Lower leg skin (tissue), 3 donors: ENCODE measurements around the gene ATMIN.

ENCODE experiments used
- POLR2A ChIP-seq, 2 donors: fragments of 450-650 bp; IDR thresholded peaks; one replicate each; pipeline ENCODE4 v1.6.1; 2016 to 2017; ENCODE audit warnings: antibody characterized with exemption in 2 of 2, mild to moderate bottlenecking in 1 of 2, moderate library complexity in 1 of 2
- TF ChIP-seq, protein P1 (sequence below), 3 donors: fragments of 450-650 bp; IDR thresholded peaks; one replicate each; pipeline ENCODE4 v1.5.1; 2016; ENCODE audit warnings: antibody characterized with exemption in 3 of 3, mild to moderate bottlenecking in 3 of 3, moderate library complexity in 2 of 3

DNA sequence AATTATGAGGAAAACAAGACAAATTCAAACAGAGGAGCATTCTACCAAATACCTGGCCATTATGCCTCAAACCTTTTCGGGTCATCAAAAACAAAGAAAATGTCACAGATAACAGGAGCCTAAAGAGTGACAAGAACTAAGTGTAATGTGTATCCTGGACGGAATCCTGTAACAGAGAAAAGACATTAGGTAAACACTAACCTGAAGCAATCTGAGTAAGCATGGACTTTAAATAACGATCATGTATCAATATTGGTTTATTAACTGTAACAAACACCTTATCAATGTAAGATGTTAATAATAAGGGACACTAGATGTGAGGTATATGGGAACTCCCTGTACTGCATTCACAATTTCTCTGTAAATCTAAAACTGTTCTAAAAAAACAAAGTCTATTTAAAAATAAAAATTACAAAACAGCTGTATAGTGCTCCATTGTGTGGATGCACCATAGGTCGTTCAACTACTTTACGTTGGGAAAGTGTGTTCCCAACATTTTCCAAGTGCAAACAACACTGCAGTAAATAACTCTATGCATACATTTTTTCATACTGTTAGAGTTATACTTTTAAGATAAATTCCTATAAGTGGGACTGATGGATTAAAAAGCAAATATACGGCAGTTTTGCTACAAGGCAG is 43.7 kb upstream of the ATMIN start:
- TF ChIP-seq, protein P1, sequence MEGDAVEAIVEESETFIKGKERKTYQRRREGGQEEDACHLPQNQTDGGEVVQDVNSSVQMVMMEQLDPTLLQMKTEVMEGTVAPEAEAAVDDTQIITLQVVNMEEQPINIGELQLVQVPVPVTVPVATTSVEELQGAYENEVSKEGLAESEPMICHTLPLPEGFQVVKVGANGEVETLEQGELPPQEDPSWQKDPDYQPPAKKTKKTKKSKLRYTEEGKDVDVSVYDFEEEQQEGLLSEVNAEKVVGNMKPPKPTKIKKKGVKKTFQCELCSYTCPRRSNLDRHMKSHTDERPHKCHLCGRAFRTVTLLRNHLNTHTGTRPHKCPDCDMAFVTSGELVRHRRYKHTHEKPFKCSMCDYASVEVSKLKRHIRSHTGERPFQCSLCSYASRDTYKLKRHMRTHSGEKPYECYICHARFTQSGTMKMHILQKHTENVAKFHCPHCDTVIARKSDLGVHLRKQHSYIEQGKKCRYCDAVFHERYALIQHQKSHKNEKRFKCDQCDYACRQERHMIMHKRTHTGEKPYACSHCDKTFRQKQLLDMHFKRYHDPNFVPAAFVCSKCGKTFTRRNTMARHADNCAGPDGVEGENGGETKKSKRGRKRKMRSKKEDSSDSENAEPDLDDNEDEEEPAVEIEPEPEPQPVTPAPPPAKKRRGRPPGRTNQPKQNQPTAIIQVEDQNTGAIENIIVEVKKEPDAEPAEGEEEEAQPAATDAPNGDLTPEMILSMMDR (IDR thresholded peaks at IDR 0.05) = no peak
- TF ChIP-seq POLR2A (IDR thresholded peaks at IDR 0.05) = no peak
